NOMO-1 treated with DMSO at 0.1 percent for 48 hours (cell line): ENCODE results near the gene PLCG2.

Experiments used
- DNase-seq: peaks from one replicate; lab custom pipeline; 2025; ENCODE audit not compliant: unreplicated experiment; lab: John Stamatoyannopoulos, UW

The PLCG2 gene

DNA sequence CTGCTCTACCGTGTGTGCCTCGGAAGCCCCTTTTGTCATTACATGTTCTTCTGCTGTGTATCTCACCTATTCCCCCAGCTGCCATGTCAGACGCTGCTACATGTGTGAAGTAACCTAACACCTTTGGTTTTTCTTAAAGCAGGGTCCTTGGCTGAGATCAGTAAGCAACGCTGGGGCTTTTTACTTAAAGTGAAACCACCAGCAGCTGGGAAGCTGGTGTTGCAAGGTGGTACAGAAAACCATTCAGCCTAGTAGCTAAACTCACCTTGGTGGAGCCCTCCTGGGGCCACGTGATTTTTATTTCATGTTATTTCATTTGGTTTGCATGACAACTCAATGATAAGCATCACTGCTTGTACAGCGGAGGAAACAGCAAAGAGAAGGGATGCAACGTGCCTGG, 62.6 kb downstream of the PLCG2 start:
- DNase-seq = no peak

DNA sequence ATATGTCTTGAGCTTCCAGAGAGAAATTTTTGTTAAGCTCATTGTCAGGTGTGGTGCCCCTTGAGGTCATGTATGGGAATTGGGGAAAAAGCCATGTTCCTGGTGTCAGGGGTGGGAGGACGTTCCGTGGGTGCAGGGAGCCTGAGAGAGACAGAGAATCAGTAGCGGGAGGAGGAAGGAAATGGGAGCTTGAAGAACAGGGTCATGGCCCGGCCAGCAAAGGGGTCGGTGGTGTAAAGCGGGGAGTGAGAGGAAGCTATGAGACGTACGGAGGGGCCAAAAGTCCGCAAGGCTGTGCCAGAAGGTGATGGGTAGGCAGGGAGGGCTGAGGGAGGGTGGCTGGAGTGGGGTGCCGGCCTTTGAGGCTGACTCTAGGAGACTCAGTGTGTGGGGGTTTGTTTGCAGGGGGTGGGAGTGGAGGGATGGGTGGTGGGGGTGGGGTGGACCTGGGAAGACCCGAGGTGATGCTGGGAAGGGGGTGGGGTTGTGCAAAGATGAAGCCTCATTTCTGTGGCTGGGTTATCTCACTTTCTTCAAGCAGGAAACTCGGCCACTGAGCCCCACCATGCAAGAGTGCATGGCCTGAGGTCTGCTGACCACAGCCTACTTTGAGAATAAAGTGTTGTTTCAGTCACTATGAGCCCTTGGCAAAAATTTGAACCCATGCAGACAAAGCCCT, 63.6 kb downstream of the PLCG2 start:
- DNase-seq = no peak

DNA sequence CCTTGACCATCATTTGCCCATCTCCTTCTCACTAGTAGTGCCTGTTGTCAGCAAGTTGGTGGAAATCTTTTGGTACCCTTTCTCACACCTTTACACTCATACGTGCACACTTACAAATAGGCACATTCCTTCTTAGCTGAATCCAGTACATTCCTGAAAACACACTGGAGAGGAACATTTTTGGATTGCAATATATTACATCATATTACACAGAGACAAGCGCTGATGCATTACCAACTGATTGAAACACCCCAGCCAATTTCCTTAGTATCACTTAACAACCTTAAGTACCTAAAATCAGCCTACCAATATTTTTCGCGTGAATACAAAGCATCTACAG, 64.1 kb downstream of the PLCG2 start:
- DNase-seq = no peak

DNA sequence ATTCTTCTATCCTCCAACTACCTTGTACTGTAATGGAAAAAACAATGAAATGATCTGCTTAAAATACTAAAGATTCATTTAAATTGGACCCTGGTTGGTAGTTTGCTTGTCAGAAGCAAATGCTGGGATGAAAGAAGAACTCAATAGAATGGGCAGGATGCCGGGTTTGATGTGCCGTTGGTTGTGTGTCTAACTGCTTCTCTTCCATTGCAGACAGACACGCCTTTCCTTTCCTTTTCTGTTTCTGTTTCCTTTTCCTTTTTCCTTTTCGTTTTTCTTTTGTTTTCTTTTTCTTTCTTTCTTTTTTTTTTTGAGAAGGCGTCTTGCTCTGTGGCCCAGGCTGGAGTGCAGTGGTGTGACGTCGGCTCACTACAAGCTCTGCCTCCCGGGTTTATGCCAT, 64.6 kb downstream of the PLCG2 start:
- DNase-seq = no peak

DNA sequence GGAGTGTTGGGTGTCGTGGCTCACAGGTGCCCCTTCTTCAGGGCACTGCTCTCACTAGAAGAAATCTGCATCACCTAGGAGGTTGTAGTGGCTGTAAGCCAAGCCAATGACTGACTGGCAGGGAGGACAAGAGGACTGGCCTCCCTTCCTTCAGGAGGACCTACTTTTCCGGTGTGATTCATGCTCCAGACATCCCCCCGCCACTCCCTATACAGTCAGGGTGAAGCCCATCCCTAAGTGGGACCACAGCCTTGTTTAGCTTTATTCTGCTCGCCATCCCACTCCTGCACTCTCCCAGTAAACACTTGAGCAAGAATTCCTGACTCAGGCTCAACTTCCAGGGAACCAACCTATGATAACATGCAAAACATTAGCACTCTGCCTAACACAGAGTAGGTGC, 67.0 kb downstream of the PLCG2 start:
- no peak for DNase-seq

DNA sequence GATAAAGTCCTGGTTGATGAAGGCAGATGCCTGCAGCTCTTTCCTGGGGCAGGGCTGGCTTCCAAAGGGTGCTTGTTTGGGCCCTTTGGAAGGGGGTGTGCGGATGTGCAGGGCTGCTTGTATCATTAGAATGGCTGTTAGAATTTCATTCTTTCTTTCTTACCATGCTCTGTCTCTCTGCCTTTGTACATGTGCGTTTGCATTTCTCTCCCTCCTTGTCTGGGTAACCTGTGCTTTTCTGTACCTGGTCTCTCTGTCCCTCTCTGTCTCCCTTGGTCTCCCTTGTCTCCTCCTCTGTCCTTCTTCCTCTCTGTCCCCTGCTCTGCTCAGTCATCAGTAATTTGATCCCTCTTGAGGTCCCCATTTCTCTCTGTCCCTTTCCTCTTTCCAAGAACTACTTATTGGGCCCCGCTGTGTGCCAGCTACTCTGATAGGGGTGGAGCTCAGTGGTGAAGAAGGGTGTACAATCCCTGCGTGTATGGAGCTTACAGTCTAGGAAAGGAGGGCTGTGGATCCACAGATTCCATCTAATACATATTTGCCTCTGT, 69.3 kb downstream of the PLCG2 start:
- DNase-seq = no peak

DNA sequence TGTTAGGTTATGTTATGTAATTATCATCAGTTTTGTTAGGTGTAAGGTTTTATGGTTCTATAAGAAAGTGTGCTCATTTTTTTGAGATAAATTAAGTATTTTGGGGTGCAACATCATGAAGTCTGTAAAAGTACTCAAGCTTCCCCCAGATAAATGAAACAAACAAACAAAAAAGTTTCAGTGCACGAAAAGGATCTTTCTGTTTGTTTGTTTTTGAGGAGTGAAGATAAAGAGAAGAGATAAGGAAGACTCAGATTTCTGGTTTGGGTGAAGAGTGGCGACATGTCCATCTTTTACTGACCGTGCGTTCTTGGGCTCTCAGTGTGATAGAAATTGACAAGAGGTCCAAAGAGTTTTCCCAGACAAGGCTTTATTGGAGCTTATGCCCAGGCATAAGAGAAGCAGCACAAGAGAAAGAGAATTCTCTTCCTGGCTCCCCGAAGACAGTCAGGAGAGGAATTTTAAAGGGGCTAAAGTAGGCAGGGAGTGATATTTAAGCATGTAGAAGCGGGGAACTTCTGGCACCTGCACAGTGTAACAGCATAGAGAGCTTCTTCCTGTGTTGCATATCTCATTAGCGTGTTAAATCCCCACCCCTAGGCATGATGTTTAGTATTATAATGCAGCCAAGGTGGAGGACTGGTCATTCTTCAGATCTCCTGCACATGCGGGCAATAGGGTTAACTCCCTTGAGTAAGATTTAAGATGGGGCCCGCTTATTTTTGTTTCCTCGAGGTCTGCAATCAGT, 71.3 kb downstream of the PLCG2 start:
- no peak for DNase-seq

DNA sequence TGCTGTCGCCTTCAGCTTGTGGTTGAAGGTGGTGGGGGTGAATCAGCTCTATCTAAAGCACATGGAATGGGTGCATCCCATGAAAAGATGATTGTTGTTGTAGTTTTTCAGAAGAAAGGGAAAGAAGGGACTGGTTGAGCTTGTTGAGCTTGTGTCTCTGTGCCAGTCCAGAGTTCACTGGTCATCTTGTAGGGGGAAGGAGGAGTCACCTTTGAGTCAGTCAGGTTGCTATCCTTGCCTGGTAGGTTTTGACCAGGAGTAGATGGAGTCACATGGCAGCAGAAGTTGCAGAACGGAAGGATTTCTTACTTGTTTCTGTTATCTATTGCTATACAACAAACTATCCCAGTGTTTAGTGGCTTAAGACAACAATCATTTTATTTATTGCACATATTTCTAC, 73.3 kb downstream of the PLCG2 start:
- DNase-seq = no peak

DNA sequence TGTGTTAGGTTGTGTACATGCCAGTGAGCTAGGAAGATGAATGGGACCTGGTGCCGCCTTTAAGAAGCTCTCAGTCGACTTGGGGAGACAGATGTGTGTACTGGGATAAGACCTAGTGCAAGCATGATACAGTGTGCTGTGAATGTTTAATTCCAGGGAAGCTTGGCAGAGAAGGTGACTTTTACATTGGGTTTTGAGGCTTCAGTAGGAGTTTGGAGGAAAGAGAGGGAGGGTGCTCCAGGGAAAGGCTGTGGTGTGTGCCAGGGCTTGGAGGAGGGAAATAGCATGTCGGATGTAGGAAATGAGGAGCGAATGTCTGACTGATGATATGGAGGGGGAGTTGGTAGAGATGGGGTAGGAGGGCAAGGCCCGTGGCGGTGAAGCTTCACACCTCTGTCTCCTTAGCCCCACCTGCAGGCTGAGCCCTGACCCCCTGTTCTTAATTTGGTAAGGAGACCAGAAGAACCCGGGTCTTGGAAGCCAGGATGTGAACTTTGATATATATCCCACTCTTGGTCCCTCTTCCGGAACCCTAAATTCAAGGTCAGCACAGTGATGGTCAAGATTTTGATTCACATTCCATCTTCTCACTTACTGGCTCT, 76.6 kb downstream of the PLCG2 start:
- DNase-seq = no peak

DNA sequence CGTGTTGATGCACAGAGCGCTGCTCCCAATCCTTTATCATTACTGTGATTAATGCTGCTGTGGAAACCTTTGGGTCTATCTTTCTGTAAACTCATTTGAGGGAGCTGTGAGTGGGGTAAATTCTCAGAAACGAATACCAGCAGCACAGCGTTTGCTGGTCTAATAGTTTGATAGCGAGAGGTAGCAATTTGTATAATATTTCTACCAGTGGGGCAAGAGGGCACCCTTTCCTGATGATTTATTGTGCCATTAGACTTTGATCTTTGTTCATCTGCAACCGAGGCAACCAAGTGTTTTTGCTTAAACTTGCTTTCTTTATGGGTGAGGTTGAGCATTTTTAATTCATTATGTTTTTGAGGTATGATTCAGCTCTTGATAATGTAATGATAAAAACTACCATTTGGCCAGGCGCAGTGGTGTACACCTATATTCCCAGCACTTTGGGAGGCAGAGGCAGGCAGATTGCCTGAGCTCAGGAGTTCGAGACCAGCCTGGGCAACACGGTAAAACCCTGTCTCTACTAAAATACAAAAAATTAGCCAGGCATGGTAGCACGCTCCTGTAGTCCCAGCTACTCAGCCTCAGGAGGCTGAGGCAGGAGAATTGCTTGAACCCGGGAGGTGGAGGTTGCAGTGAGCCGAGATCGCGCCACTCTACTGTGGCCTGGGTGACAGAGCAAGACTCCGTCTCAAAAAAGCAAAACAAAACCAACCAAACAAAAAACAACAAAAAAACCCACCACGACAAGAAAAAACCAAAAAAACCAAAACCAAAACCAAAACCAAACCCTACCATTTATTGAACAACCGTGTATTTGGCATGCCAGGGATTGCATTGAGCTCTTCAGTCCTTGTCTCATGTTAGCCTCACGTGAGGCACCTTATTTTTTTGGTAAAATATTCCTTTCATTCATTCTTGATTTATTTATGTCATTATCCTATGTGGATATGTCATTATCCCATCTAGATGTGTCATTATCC, 81.5 kb downstream of the PLCG2 start:
- DNase-seq = no peak

DNA sequence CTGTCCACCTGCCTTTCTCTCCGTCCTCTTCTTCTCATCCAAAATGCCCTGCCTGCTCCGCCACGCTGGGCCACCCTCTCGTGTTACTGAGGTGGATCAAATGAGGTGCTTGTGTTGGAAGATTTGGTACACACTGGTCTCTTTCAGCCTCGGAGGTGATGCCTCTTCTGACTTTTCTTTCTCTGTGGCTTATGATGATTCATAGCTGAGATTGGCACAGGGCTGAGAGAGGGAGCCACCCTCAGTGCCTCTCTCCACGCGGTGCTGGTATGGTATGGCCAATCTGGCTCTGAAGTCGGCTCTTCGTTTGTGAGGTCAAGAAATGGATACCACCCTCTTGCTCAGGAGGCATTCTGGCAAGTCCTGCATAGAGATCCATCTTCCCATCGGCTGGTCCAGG, 82.4 kb downstream of the PLCG2 start:
- DNase-seq = no peak

DNA sequence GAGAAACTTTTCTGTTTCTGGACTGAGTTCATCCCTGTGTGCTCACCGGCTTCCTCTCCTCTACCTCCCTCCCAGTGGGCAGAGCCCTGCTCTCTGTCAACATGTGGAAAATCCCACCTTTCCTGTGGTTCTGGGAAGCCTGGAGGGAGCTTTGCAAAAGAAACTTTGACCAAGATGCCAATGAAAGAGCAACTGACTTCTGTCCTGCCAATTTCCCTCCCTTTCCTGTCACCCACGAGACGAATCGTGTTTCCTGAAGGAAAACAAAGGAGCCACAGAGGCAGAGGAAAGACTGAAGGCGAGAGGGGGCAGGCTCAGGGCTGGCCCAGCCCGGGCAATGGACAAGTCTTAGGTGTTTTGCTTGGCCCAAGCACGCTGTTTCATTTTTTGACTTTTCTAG, 82.8 kb downstream of the PLCG2 start:
- DNase-seq = no peak

DNA sequence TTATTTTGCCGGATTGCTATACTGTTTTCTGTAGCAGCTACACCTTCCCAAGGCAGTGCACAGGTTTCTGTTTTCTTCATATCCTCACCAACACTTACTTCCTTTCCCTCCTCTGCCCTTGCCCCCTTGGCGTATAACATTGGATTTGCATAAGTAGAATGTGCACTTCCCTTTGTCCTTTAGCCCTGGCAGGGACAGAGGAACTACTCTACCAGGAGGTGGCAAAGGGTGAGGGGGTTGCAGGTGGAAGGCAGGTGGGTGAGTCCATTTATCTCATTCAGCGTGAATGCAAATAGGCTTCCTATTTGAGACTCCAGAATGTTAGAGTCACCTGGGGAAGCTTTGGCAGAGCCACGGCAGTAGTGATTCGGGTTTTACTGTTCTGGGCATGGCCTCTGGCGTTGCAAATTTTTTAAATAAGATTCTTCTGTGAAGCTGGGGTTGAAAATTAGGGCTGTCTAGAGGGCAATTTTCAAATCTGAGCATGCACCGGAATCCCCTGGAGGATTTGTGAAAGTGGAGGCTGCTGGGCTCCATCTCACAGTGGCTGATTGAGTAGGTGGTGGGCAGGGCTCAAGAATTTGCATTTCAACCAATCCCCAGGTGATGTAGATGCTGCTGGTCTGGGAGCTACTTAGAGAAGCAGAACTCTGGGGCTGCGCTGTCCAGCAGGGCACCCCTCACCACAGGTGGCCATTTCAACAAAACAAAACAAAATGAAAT, 84.7 kb downstream of the PLCG2 start:
- no peak for DNase-seq

DNA sequence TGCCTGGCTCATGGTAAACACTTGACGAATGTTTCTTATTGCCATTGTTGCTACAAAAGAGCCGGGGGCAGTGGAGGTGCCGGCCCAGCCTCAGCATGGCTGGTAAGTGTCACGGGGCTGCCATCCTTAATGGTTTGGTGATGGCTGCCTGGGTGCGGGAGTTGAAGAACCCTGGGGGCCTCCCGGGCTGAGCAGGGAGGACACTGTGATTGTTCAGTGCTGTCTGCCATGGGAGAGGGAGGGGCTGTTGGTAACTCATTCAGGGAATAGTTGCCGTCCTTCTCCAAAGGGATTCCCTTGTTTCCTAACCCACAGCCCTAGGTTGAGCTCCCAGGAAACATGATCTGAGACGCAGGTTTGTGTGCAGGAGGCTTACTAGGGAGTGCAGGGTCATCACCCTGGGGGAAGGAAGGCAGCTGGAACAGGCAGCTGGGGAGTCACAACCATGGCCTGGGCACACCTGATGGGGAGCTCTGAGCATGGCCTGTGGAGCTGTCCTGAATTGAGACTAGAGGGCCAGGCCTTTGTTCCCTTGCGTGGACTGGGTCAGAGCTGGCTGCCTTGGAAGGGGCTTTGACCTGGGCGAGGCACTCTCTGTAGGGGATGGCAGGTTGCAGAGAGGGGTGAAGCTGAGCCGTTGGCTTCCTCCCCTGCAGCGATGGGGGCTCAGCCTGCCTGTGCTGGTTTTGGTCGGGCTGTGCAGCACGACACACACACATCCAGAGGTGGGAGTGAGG, 85.7 kb downstream of the PLCG2 start:
- no peak for DNase-seq

DNA sequence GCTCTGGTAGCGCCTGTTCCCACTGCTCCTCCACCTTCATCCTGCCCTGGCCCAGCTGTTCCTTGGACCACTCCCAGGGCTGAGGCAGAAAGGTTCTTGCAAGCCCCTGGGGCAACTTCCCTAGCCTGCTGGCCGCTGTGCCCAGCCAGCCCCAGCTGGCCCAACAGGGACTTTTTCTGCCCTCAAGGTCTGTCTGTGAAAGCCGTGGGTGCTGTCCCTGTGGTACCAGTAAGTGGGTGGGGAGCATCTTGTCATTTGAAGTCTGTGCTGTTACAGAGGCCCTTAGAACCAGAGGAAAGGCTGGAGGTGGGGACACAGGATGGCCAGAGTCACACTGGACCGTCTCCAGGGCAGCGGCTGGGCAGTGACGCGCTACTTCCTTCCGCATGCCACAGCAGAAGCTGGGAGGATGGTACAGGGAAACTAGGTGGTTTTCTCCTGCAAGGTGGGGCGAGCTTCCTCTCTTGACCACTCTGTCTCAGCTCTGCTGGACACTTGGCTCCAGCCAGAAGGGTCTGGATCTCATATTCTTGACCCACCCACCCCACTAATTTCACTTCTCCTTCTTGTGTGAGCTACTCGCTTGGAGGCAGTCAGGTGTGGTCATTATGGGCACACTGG, 87.8 kb downstream of the PLCG2 start:
- DNase-seq = no peak

DNA sequence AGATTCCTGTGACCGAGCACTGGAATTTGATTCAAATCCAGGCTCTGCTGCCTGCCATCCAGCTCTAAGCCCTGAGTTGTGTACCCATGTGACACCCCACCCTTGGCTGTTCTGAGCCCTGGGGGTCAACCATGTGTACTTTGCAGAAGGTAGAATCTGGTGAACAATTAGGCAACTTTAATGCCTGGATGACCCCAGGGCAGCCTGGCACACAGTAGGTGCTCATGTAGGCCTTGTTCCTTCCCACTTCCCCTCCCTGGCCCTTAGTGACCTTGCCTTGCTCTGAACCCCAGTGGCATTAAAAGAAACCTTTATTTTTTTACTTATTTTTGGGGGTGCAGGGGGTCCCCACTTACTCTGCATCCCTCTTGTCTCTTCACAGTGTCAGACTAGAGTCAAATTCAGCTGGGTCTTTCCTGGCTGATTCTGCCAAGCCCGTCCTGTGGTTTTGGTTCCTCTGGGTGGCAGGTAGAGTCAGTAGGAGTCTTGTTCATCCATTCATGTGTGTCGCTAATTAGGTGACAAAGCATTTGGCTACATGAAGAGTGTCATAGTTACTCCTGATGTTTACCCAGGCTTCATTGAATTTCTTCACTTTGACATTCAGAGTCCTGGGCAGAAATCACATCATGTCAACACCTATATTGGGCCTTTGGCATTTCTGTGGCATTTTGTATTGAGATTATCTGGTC, 89.1 kb downstream of the PLCG2 start:
- no peak for DNase-seq

DNA sequence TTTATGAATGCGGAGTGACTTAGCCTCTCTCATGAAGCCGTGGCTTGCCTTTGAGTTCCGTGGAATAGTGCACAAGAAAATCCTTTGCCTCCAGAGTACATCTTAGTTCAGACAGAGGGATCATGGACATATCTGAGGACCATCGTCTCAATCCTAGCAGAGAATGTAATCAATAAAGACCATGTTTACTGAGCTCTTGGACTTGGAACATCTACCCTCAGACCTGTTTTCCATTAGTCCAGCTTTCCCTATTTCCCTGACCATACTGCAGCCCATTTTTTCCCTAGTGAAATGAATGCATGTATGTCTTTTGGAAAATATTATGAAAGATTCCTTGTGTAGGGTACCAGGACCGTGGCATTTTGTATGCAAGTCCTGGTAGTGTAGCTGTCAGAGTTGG, 90.2 kb downstream of the PLCG2 start:
- no peak for DNase-seq

DNA sequence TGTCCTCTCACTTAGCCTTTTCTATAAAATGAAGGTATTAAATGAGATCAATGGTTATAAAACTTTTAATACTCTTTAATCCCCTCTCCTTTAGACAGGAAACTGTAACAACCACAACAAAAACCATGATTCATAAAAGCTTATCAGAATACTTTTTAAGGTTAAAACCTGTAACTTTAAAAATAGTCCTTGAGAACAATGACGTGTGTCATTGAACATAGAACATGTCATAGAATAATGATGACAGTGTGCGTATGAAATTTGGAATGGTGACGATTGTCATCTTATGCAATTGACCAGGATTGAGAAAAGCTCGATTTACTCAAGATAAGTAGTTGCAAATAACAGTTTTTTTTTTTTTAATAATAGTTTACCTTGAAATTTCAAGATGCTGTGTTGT, 94.1 kb downstream of the PLCG2 start:
- DNase-seq = no peak
